ENCODE measurements around the gene C1orf35. TPM values are rescaled to one million over a fixed set of nuclear protein-coding genes. Genes with fewer than 3 reads are reported as not detected.

C1orf35 gene
- total and polyA plus RNA-seq, 2 of the 4 experiments (the other 2 are of a cell fraction) = 4.3 to 13.0 TPM

DNA sequence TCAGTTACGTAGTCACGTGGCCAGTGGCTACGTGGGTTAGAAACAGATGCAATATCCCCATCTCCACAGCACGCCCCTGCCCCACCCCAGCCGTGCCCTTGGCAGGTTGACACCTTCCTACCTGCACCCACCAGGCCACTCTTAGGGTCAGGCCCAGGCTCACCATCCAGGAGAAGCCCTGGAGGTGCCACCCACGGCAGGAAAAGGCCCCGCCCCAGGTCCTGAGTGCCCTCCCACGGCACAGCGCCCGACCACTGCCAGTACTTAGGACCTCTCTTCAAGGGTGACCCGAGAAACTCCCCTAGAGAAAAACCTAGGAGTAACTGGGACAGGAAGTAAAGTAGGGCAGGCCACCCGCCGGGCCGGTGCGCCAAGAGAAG, 1.5 kb downstream of the C1orf35 start:
- no peaks in the 10 kb centered on the region for H3K9me3 ChIP-seq (ENCODE audit: control insufficient read depth, insufficient read depth, low read length)
- TF ChIP-seq POLR2A (IDR thresholded peaks at IDR 0.05; ENCODE audit: low read depth, low read length) (peak; percentile 15; the same call in 1 of the 2 replicates), RCOR1 (IDR thresholded peaks at IDR 0.05; ENCODE audit: insufficient replicate concordance, low read length) (no peak), CEBPB (IDR thresholded peaks at IDR 0.05; ENCODE audit: low read depth, low read length) (no peak), NFE2L2 (IDR thresholded peaks at IDR 0.05; ENCODE audit: low read depth, low read length) (no peak), MXI1 (IDR thresholded peaks at IDR 0.05; ENCODE audit: borderline replicate concordance, low read depth, low read length) (no peak), SMC3 (IDR thresholded peaks at IDR 0.05; ENCODE audit: low read depth, low read length) (no peak)
- peaks cover 48% of the 10 kb centered on the region for H3K36me3 ChIP-seq (ENCODE audit: control insufficient read depth, insufficient read depth, low read length)
- H3K56ac ChIP-seq (ENCODE audit: extremely low read depth, insufficient read depth, low read length) = no peak overlapping the region
- no peak overlapping the region for H3K27ac ChIP-seq (ENCODE audit: insufficient read depth, low read length)
- no peak overlapping the region for H2AK9ac ChIP-seq (replicated peaks; ENCODE audit: low read depth, low read length, poor library complexity)
- no peaks in the 10 kb centered on the region for H3K27me3 ChIP-seq (ENCODE audit: control insufficient read depth, insufficient read depth, low read length)
- no peak overlapping the region for H3K23ac ChIP-seq (ENCODE audit: low read depth, low read length)
- dilution Hi-C loops (cut with HindIII; ENCODE audit: low sequenced_read_pairs, unreplicated experiment) = no loop called here
- H4K5ac ChIP-seq (ENCODE audit: low read depth, low read length) = no peak overlapping the region; the same call in 1 of the 2 replicates
- no peak overlapping the region for H3K4me3 ChIP-seq (ENCODE audit: insufficient read depth, low read depth, low read length)
- H3K4ac ChIP-seq (ENCODE audit: low read depth, low read length) = no peak overlapping the region
- no peak overlapping the region for H2BK15ac ChIP-seq (ENCODE audit: low read depth, low read length)
- 74% methylated on average over 5 of the region's 15 CpGs; no CpG with 5 or more reads in 1 of the 2 experiments for WGBS, 2 experiments (ENCODE audit: extremely low coverage in 2 of 2, insufficient read length in 1 of 2)
- in situ Hi-C loops (cut with MboI; ENCODE audit: low sequenced_read_pairs) = no loop called here
- no peak overlapping the region for H4K8ac ChIP-seq (ENCODE audit: low read depth in 2 of 2, low read length in 2 of 2)
- H2AFZ ChIP-seq (replicated peaks; ENCODE audit: low read length, poor library complexity) = peak overlapping the region; percentile 67
- peaks cover 7 to 55% of the 10 kb centered on the region in 2 experiments; a peak in 3 of 4 replicates for H3K79me1 ChIP-seq (ENCODE audit: low read depth in 1 of 2, low read length in 2 of 2)
- H3K4me1 ChIP-seq (ENCODE audit: control insufficient read depth, insufficient read depth, low read length) = peaks cover 7% of the 10 kb centered on the region; the same call in 1 of the 2 replicates
- H2BK20ac ChIP-seq (ENCODE audit: low read depth, low read length) = no peak overlapping the region
- intact Hi-C loops (cut with micrococcal nuclease) = loop anchor here (5.0 kb wide), 1 partner anchor 41 kb away; the partner anchor contains the start of gene GUK1
- peaks cover 17% of the 10 kb centered on the region for H3K9me1 ChIP-seq (ENCODE audit: insufficient read depth, low read length)
- CTCF ChIA-PET = no interaction called here
- peak overlapping the region; percentile 71; the same call in 1 of the 2 replicates for H3K4me2 ChIP-seq (ENCODE audit: low read depth, low read length)
- POLR2A ChIA-PET (ENCODE audit: unreplicated experiment) = no interaction called here
- BruUV-seq (replicated peaks) = no TSS peak
- no peak overlapping the region for H2AK5ac ChIP-seq (ENCODE audit: low read depth, low read length)
- DNase-seq (no peak), ATAC-seq (ENCODE audit: low read depth) (no peak)
- peaks cover 53% of the 10 kb centered on the region for H4K20me1 ChIP-seq (ENCODE audit: insufficient read depth, low read length)
- no peak overlapping the region for H2BK5ac ChIP-seq (ENCODE audit: low read depth, low read length, poor library complexity, severe bottlenecking)
- no peak overlapping the region for H3K9ac ChIP-seq (ENCODE audit: low read depth, low read length)
- H2BK120ac ChIP-seq (ENCODE audit: low read depth, low read length) = no peak overlapping the region
- no peak overlapping the region for H3K18ac ChIP-seq (ENCODE audit: low read depth, low read length)
- H4K91ac ChIP-seq (ENCODE audit: insufficient read depth, low read depth, low read length) = no peak overlapping the region
- H3K14ac ChIP-seq (replicated peaks; ENCODE audit: low read depth, low read length) = no peak overlapping the region

Data from IMR-90 (cell line).